C4-2B (cell line): Measurements from ENCODE around the gene MTURN.

Experiments used
- H3K27ac ChIP-seq: fragments of 450-650 bp; 2 replicates; pipeline ENCODE4 v1.5.1; 2017
- ZFX ChIP-seq: fragments of 450-650 bp; IDR thresholded peaks from 2 replicates; pipeline ENCODE4 v1.6.1; 2017
- TF ChIP-seq, protein P1 (sequence below): fragments of 450-650 bp; conservative IDR thresholded peaks from 2 replicates; pipeline ENCODE4 v1.5.1; 2017; ENCODE audit warnings: mild to moderate bottlenecking

MTURN gene

DNA sequence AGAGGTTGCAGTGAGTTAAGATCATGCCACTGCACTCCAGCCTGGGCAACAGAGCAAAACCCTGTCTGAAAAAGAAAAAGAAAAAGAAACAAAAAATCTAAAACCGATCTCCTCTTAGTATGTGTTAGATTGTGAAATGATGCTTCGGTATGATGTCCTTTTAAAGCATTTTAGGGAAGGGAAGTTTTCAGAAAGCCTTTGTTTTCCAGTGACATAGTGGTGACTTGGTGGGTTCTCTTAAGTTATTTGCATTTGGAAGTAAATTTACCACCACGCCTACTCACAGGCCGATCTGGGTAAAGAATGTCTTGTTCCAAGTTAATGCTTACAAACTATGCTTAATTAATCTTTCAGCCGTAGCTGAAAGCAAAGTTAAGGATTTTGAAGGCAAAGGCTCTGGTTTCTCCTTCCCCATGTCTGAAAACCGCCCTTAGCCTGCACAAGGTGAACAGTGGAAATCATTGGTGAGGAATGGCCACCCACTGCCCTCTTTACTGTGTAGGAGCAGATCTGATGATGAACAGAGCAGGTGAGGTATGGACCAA, 10.7 kb downstream of the MTURN start:
- no peak overlapping the region for H3K27ac ChIP-seq
- TF ChIP-seq, protein P1, sequence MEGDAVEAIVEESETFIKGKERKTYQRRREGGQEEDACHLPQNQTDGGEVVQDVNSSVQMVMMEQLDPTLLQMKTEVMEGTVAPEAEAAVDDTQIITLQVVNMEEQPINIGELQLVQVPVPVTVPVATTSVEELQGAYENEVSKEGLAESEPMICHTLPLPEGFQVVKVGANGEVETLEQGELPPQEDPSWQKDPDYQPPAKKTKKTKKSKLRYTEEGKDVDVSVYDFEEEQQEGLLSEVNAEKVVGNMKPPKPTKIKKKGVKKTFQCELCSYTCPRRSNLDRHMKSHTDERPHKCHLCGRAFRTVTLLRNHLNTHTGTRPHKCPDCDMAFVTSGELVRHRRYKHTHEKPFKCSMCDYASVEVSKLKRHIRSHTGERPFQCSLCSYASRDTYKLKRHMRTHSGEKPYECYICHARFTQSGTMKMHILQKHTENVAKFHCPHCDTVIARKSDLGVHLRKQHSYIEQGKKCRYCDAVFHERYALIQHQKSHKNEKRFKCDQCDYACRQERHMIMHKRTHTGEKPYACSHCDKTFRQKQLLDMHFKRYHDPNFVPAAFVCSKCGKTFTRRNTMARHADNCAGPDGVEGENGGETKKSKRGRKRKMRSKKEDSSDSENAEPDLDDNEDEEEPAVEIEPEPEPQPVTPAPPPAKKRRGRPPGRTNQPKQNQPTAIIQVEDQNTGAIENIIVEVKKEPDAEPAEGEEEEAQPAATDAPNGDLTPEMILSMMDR, result no peak
- no peak for TF ChIP-seq ZFX

DNA sequence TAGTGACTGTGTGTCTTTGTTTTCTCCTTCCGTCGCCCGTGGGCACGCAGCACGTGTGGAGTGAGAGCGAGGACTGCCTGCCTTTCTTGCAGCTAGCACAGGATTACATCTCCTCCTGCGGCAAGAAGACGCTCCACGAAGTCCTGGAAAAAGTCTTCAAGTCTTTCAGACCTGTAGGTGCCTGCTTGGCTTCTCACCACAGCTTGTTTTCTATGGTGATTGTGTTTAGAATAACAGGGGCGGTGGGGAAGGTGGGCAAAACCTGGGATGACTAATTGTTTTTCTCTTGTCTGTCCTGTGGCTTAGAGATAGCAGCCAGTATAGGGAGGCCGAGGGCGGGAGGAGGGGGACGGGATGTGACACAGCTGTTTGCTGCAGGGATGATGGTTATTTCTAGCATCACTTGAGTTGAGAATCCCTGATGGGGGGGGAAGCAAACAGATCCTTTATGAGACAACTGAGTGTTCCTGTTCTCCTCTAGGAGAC, 11.4 kb downstream of the MTURN start:
- TF ChIP-seq, protein P1, result no peak
- no peak for TF ChIP-seq ZFX
- H3K27ac ChIP-seq, result no peak overlapping the region

DNA sequence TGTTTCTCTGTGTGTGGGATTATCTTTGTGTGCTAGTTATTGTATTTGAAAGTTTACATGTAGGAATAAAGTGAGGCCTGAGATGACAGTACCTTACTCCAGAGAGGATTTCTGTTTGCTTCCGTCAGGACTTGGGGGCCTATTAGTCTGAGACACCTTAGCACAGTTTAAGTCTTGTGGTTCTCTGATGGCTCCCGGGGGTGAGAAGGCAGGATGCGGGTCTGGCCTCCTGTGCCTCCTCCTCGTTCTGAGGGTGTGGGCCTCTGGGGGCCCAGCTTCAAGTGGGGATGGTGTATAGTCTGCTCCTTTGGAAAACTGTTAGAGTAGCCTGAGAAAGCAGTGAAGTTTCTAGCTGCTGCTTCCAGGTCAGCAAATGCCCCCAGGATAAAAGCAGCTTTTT, 12.4 kb downstream of the MTURN start:
- TF ChIP-seq ZFX, result no peak
- TF ChIP-seq, protein P1, result no peak
- no peak overlapping the region for H3K27ac ChIP-seq

DNA sequence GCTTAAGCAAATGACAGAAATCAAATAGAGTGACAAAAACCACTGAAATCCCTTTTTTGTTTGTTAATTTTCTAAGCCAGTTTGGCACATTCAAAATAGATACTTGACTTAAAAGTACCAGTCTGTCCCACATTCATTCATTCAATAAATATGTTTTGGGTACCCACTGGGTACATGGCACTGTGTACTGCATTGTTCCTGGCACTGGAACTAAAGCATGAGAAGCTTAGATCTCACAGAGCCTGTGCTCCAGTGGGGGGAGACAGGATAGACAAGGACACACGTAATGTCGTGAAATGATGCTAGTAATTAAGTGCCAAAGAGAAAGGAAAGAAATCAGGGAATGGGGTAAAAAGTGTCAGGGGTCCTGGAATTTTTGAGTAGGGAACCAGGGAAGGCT, 13.0 kb downstream of the MTURN start:
- no peak for TF ChIP-seq ZFX
- TF ChIP-seq, protein P1, result no peak
- H3K27ac ChIP-seq, result no peak overlapping the region

DNA sequence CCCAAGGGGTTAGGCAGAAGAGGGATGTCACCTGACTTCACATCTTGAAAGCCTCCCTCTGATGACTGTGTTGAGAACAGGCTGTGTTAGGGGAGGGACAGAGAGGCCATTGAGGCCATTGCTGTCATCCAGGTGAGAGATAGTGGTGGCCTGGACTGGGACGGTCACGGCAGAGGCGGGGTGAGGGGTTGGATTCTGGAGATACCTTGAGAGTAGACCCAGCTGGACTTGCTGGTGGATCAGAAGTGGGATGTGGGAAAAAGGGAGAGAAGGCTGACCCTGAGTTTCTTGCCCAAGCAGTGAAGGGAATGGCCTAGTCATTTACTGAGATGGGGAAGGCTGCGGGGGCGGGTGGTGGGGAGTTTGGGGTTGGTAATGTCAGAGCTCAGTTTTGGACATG, 13.6 kb downstream of the MTURN start:
- TF ChIP-seq, protein P1, result no peak
- no peak for TF ChIP-seq ZFX
- peak overlapping the region; percentile 12 for H3K27ac ChIP-seq

DNA sequence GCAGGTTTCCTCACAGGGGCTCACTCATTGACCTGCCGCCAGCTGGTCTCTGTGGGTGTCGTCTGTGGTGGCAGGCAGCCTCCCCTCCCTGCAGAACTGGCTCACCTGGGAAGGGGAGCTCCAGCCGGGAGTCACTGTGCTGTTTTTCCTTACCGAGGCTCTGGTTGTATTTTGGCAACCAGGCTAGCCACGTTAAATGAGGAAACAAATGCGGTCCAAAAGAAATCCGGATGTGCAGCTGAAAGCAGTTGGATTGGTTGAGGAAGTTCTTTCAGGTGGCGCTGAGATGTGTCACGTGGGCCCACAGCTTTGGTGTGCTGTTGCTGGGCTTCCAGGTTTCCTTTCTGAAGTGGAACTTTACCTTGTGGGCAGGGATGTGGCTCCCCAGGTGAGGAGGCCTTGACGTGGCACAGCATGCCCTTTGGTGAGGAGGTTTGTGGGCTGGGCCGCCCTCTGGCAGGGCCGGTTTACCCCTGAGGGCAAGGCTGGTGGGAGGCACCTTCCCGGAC, 14.2 kb downstream of the MTURN start:
- H3K27ac ChIP-seq, result peak overlapping the region; percentile 12
- TF ChIP-seq, protein P1, result no peak
- no peak for TF ChIP-seq ZFX

DNA sequence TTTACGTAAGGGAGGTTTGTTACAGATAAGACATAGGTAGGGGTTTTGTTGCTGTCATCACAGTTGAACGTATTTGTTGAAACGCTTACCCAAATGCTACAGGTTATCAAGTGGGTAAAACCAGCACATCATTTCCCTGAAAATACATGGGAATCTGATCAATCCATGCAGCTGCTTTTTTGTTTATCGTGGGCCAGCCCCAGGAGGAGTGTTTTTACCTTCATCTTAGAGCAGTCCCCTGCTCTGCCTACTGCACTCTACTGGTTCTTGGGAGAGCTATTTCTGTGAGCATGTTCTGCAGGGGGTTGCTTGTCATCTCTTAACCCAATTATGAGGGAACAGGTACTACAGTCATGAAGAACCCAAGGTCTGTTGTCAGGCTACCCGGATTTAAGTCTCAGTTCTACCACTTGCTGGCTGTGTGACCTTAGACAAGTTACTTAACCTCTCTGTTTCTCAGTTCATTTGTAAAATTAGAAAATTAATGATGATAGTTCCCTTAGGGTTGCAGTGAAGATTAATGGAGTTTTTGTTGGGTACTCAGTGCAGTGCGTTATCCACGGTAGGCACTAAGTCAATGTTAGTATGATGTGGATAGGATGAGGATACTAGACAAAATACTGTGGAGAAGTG, 15.0 kb downstream of the MTURN start:
- H3K27ac ChIP-seq, result peak overlapping the region; percentile 12

More for the DNA sequence above, 15.0 kb downstream of the MTURN start:
- TF ChIP-seq, protein P1, result no peak
- no peak for TF ChIP-seq ZFX
